Measurements from ENCODE around the gene PACSIN2.

DNA sequence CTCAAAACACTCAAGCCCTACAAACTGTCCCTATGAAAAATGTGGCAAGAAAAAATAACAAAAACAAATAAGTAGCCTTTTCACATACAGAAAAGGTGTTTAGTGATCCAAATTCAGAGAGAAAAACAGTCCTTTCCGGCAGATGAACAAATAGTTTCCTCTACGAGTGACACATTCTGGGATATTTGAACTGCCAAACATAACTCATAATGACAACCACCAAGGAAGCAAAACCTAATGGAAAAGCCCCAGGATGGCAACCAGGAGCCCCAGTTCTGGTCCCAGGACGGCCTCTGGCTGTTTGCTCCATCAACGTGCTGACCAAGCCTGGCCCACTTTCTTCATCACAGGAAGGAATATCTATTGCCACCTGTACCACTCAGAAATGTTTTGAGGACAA lies 6.0 kb downstream of the PACSIN2 start:
- TF ChIP-seq CTCF (IDR thresholded peaks at IDR 0.05): no peak
- TF ChIP-seq ELF4 (CRISPR knock-in tag; IDR thresholded peaks at IDR 0.05; ENCODE audit: low read depth): no peak
- TF ChIP-seq ZNF423 (CRISPR knock-in tag; IDR thresholded peaks at IDR 0.05): no peak
- TF ChIP-seq SMAD4 (CRISPR knock-in tag; IDR thresholded peaks at IDR 0.05): no peak
- TF ChIP-seq, protein P1, sequence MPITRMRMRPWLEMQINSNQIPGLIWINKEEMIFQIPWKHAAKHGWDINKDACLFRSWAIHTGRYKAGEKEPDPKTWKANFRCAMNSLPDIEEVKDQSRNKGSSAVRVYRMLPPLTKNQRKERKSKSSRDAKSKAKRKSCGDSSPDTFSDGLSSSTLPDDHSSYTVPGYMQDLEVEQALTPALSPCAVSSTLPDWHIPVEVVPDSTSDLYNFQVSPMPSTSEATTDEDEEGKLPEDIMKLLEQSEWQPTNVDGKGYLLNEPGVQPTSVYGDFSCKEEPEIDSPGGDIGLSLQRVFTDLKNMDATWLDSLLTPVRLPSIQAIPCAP (CRISPR knock-in tag; IDR thresholded peaks at IDR 0.05): no peak
- TF ChIP-seq USF1 (CRISPR knock-in tag; IDR thresholded peaks at IDR 0.05): no peak
